NCI-H526 (cell line): ENCODE results near the gene BABAM2.
"Not testable (repeated sequence)": the region's sequence is repeated elsewhere in the genome, so short reads cannot be mapped to it uniquely, and the experiment has no call there.

Source experiments
- DNase-seq, 2 experiments: peaks; one replicate each; lab custom pipeline; 2025; lab: John Stamatoyannopoulos, UW

Gene BABAM2

GRCh38 chr2:28361991-28362710, 471.6 kb downstream of the BABAM2 start:
- DNase-seq = no peak

- no peak for DNase-seq
Observed at GRCh38 chr2:28362991-28363521, 472.5 kb downstream of the BABAM2 start.

GRCh38 chr2:28363686-28364280, 473.3 kb downstream of the BABAM2 start:
- no peak for DNase-seq

- no peak for DNase-seq
Observed at GRCh38 chr2:28364610-28365009, 474.1 kb downstream of the BABAM2 start.

- no peak for DNase-seq
Observed at GRCh38 chr2:28365158-28365557, 474.6 kb downstream of the BABAM2 start.

GRCh38 chr2:28366149-28366495, 475.6 kb downstream of the BABAM2 start:
- no peak for DNase-seq

- no peak for DNase-seq
Observed at GRCh38 chr2:28366496-28367282, 476.2 kb downstream of the BABAM2 start.

GRCh38 chr2:28367667-28368356, 477.3 kb downstream of the BABAM2 start:
- no peak for DNase-seq

GRCh38 chr2:28368357-28368798, 477.8 kb downstream of the BABAM2 start:
- no peak for DNase-seq

- DNase-seq = no peak
Observed at GRCh38 chr2:28369358-28369757, 478.8 kb downstream of the BABAM2 start.

GRCh38 chr2:28370354-28370753, 479.8 kb downstream of the BABAM2 start:
- no peak for DNase-seq

- not testable (repeated sequence) for DNase-seq
Observed at GRCh38 chr2:28371728-28372127, 481.2 kb downstream of the BABAM2 start.

- no peak for DNase-seq
Observed at GRCh38 chr2:28373854-28374253, 483.3 kb downstream of the BABAM2 start.

- no peak for DNase-seq
Observed at GRCh38 chr2:28374331-28374730, 483.8 kb downstream of the BABAM2 start.

- no peak for DNase-seq
Observed at GRCh38 chr2:28375236-28375635, 484.7 kb downstream of the BABAM2 start.

- DNase-seq = no peak
Observed at GRCh38 chr2:28375742-28376631, 485.5 kb downstream of the BABAM2 start.

- DNase-seq = no peak
Observed at GRCh38 chr2:28377195-28377816, 486.8 kb downstream of the BABAM2 start.

GRCh38 chr2:28377984-28378678, 487.6 kb downstream of the BABAM2 start:
- DNase-seq = no peak

GRCh38 chr2:28378679-28379584, 488.4 kb downstream of the BABAM2 start:
- DNase-seq = no peak
